Measurements from ENCODE around the gene PAH. TPM values are rescaled to one million over a fixed set of nuclear protein-coding genes. Genes with fewer than 3 reads are reported as not detected.

PAH gene
- total and polyA plus RNA-seq, 11 donors, result 0.03 to 0.23 TPM; not detected in 9

GRCh38 chr12:102913453-102914226 is 3.4 kb downstream of the PAH start:
- no peak overlapping the region for H3K27ac ChIP-seq
- TF ChIP-seq POLR2A (IDR thresholded peaks at IDR 0.05), result no peak
- no peak for TF ChIP-seq CTCF (IDR thresholded peaks at IDR 0.05)
- ATAC-seq (no peak), DNase-seq (no peak)
- intact Hi-C loops (cut with DNase I), result no loop called here
- H3K4me1 ChIP-seq, result peaks cover 0 to 5% (median 0%) of the 10 kb centered on the region in 12 donors
- no peaks in the 10 kb centered on the region for H3K36me3 ChIP-seq
- peaks cover 0 to 21% (median 11%) of the 10 kb centered on the region in 9 donors for H3K27me3 ChIP-seq
- no peak overlapping the region for H3K4me3 ChIP-seq
- 67 to 79% (median 78%) methylated on average over 2 of the region's 2 CpGs for WGBS, 4 donors
- H3K9me3 ChIP-seq, result no peaks in the 10 kb centered on the region

GRCh38 chr12:102912258-102912657 is 4.8 kb downstream of the PAH start:
- Histone ChIP-seq H3K4me1 (peaks cover 0 to 2% (median 0%) of the 10 kb centered on the region in 12 donors), H3K9me3 (no peaks in the 10 kb centered on the region), H3K36me3 (no peaks in the 10 kb centered on the region), H3K27me3 (peaks cover 0 to 10% (median 6%) of the 10 kb centered on the region in 9 donors), H3K27ac (no peak overlapping the region), H3K4me3 (no peak overlapping the region)
- intact Hi-C loops (cut with DNase I), result no loop called here
- ATAC-seq (no peak), DNase-seq (no peak)
- TF ChIP-seq POLR2A (IDR thresholded peaks at IDR 0.05) (no peak), CTCF (IDR thresholded peaks at IDR 0.05) (no peak)
- WGBS, 4 donors, result 73 to 79% (median 74%) methylated on average over 2 of the region's 2 CpGs

- peaks cover 0 to under 1% (median 0%) of the 10 kb centered on the region in 9 donors for H3K27me3 ChIP-seq
- intact Hi-C loops (cut with DNase I), result no loop called here
- no peak overlapping the region for H3K4me3 ChIP-seq
- WGBS, 4 donors, result 73 to 81% (median 73%) methylated on average over 3 of the region's 3 CpGs
- ATAC-seq (no peak), DNase-seq (no peak)
- TF ChIP-seq CTCF (IDR thresholded peaks at IDR 0.05) (no peak), POLR2A (IDR thresholded peaks at IDR 0.05) (no peak)
- H3K4me1 ChIP-seq, result no peaks in the 10 kb centered on the region
- H3K27ac ChIP-seq, result no peak overlapping the region
- no peaks in the 10 kb centered on the region for H3K9me3 ChIP-seq
- no peaks in the 10 kb centered on the region for H3K36me3 ChIP-seq
Measured at GRCh38 chr12:102911320-102911719, 5.7 kb downstream of the PAH start.

GRCh38 chr12:102910792-102911191 is 6.3 kb downstream of the PAH start:
- no peaks in the 10 kb centered on the region for H3K27me3 ChIP-seq
- H3K36me3 ChIP-seq, result no peaks in the 10 kb centered on the region
- no peak for TF ChIP-seq POLR2A (IDR thresholded peaks at IDR 0.05)
- no peak for TF ChIP-seq CTCF (IDR thresholded peaks at IDR 0.05)
- no peaks in the 10 kb centered on the region for H3K9me3 ChIP-seq
- no peaks in the 10 kb centered on the region for H3K4me1 ChIP-seq
- ATAC-seq (no peak), DNase-seq (no peak)
- no peak overlapping the region for H3K4me3 ChIP-seq
- no peak overlapping the region for H3K27ac ChIP-seq
- 80 to 83% (median 82%) methylated on average over 4 of the region's 4 CpGs for WGBS, 4 donors
- intact Hi-C loops (cut with DNase I), result no loop called here
